ENCODE results near the gene RCCD1. TPM values are rescaled to one million over a fixed set of nuclear protein-coding genes. Genes with fewer than 3 reads are reported as not detected.

RCCD1 gene
- total and polyA plus RNA-seq, 2 donors (not counting 3 experiments of a cell fraction or from before 2014, with no cell fraction given), result 8.8 to 15.3 TPM

GRCh38 chr15:90957791-90958190, 3.1 kb downstream of the RCCD1 start:
- no peak overlapping the region for H3K4me3 ChIP-seq (replicated peaks in 1 of 3; ENCODE audit: insufficient read depth in 1 of 3, low read depth in 1 of 3, low read length in 3 of 3)
- peak overlapping the region; percentile 31 for H3K4me2 ChIP-seq (ENCODE audit: insufficient read depth, low read length)
- no peak for FAIRE-seq
- H3K9me1 ChIP-seq (replicated peaks; ENCODE audit: control insufficient read depth, extremely low read depth, insufficient read depth, low read length), result no peaks in the 10 kb centered on the region
- H3K79me2 ChIP-seq (ENCODE audit: control insufficient read depth, insufficient read depth, low read length), result peaks cover 3% of the 10 kb centered on the region
- no peak overlapping the region for H2AFZ ChIP-seq (ENCODE audit: low read depth, low read length)
- dilution Hi-C loops (cut with MboI; ENCODE audit: extremely low pct_ligation_motif_present, low sequenced_read_pairs), result no loop called here
- TF ChIP-seq MAX (IDR thresholded peaks at IDR 0.05; ENCODE audit: insufficient read depth, insufficient read length), result no peak
- TF ChIP-seq POLR2AphosphoS5 (IDR thresholded peaks at IDR 0.05; ENCODE audit: insufficient read depth, low read depth, low read length), result no peak
- no peak for TF ChIP-seq JUN (IDR thresholded peaks at IDR 0.05; ENCODE audit: borderline replicate concordance, insufficient read depth, insufficient read length, low read depth)
- TF ChIP-seq EZH2 (IDR thresholded peaks at IDR 0.05; ENCODE audit: borderline replicate concordance, low read depth, low read length, severe bottlenecking), result no peak
- no peak for TF ChIP-seq FOS (IDR thresholded peaks at IDR 0.05; ENCODE audit: borderline replicate concordance, insufficient read depth, low read length)
- TF ChIP-seq GATA2 (IDR thresholded peaks at IDR 0.05; ENCODE audit: insufficient read depth, insufficient read length, low read depth, low read length), result no peak
- TF ChIP-seq CTCF (IDR thresholded peaks at IDR 0.05; ENCODE audit: extremely low read depth in 1 of 2, insufficient read depth in 1 of 2, low read depth in 1 of 2, low read length in 2 of 2), result no peak
- TF ChIP-seq POLR2A (IDR thresholded peaks at IDR 0.05; ENCODE audit: low read depth, low read length), result no peak
- no peak for TF ChIP-seq MYC (IDR thresholded peaks at IDR 0.05; ENCODE audit: low read depth, low read length)
- intact Hi-C loops (cut with micrococcal nuclease), result loop anchor here (1.0 to 2.0 kb wide), 2 partner anchors 65 to 76 kb away; partner anchors contain the start of gene VPS33B
- peaks cover 7 to 14% of the 10 kb centered on the region in 2 experiments for H3K36me3 ChIP-seq (ENCODE audit: control insufficient read depth in 2 of 2, extremely low read depth in 1 of 2, insufficient read depth in 2 of 2, low read length in 2 of 2)
- peaks cover 13% of the 10 kb centered on the region for H3K4me1 ChIP-seq (ENCODE audit: control insufficient read depth, extremely low read depth, insufficient read depth, low read length)
- ChIA-PET POLR2A (interaction anchor here (0.7 to 1.0 kb wide), 3 partner anchors 29 to 64 kb away, joined by 3 to 5 read pairs (median 4); no protein-coding TSS in a partner anchor), CTCF (interaction anchor here (1.5 to 6.9 kb wide), 20 partner anchors 10 to 315 kb away, joined by 3 to 155 read pairs (median 23); partner anchors contain the start of genes HDDC3, PRC1, UNC45A and VPS33B)
- no TSS peak for BruUV-seq (replicated peaks)
- H4K20me1 ChIP-seq (replicated peaks; ENCODE audit: control insufficient read depth, extremely low read depth, insufficient read depth, low read length), result no peaks in the 10 kb centered on the region
- no peak for DNase-seq (ENCODE audit: low read depth, low spot score)
- no peak overlapping the region for H3K27ac ChIP-seq (ENCODE audit: insufficient read depth, low read depth, low read length)
- H3K27me3 ChIP-seq (ENCODE audit: control insufficient read depth in 2 of 2, insufficient read depth in 2 of 2, low read length in 2 of 2), result no peaks in the 10 kb centered on the region
- H3K9me3 ChIP-seq (replicated peaks; ENCODE audit: control insufficient read depth, insufficient read depth, low read length), result no peaks in the 10 kb centered on the region
- no peak overlapping the region for H3K9ac ChIP-seq (replicated peaks; ENCODE audit: extremely low read depth, insufficient read depth, low read length)
